Mesothelial cell of epicardium (in vitro differentiated cells): ENCODE results near the gene FUT8. TPM values are rescaled to one million over a fixed set of nuclear protein-coding genes. Genes with fewer than 3 reads are reported as not detected.

ENCODE experiments used
- DNase-seq, 2 experiments: peaks; one replicate each; pipeline ENCODE4 v3.0.0; 2021; ENCODE audit warnings: low spot score in 2 of 2; ENCODE audit not compliant: unreplicated experiment in 2 of 2
- H3K27ac Mint-ChIP-seq: 2 replicates; pipeline ENCODE4 v1.8.0; 2021; ENCODE audit warnings: mixed read lengths
- H3K27me3 Mint-ChIP-seq: 2 replicates; pipeline ENCODE4 v1.8.0; 2021; ENCODE audit warnings: low read depth, mixed read lengths
- H3K36me3 Mint-ChIP-seq: 2 replicates; pipeline ENCODE4 v1.8.0; 2021; ENCODE audit warnings: mixed read lengths
- H3K4me1 Mint-ChIP-seq: 2 replicates; pipeline ENCODE4 v1.8.0; 2021; ENCODE audit warnings: mixed read lengths
- H3K4me3 Mint-ChIP-seq: 2 replicates; pipeline ENCODE4 v1.8.0; 2021; ENCODE audit warnings: mild to moderate bottlenecking, moderate library complexity, mixed read lengths
- H3K9me3 Mint-ChIP-seq: 2 replicates; pipeline ENCODE4 v1.8.0; 2021; ENCODE audit warnings: mixed read lengths
- total RNA-seq: library from RNA; stranded (reverse); gene quantifications from 3 replicates; pipeline ENCODE4 v1.2.1, GENCODE V29; 2021
- TF ChIP-seq, protein P1 (sequence below): fragments of 200-600 bp; sonication (generic); IDR thresholded peaks from one replicate; pipeline ENCODE4 v1.5.0; 2021; ENCODE audit warnings: antibody characterized with exemption; ENCODE audit not compliant: unreplicated experiment

The FUT8 gene
- total RNA-seq, 1 donor from 2014 or later, result 49.4 TPM

DNA sequence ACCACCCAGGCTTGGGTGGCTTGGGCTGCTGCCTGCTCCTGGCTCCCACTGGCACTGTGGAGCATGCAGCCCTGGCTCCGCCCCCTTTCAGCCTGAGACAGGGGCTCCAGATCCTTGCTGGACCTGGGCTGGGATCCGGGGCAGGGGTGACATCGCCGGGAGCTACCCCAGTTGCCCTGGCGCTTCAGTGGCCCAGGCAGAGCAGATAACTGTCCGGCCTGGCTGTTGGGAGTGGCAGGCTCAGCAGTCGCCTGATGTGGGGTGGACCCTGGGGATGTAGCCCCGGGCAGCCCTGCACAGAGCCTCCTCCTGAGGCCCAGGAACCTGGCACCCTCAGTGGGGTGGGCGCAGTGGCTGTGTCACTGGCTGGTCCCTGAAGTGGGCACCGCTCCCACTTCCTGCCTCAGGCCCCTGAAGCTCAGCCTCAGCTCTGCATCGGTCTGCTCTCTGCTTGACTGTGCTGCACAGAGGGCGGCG, 57.9 kb downstream of the FUT8 start:
- H3K27ac Mint-ChIP-seq, result no peak overlapping the region
- no peaks in the 10 kb centered on the region for H3K9me3 Mint-ChIP-seq
- H3K4me1 Mint-ChIP-seq, result peaks cover 32% of the 10 kb centered on the region
- TF ChIP-seq, protein P1, sequence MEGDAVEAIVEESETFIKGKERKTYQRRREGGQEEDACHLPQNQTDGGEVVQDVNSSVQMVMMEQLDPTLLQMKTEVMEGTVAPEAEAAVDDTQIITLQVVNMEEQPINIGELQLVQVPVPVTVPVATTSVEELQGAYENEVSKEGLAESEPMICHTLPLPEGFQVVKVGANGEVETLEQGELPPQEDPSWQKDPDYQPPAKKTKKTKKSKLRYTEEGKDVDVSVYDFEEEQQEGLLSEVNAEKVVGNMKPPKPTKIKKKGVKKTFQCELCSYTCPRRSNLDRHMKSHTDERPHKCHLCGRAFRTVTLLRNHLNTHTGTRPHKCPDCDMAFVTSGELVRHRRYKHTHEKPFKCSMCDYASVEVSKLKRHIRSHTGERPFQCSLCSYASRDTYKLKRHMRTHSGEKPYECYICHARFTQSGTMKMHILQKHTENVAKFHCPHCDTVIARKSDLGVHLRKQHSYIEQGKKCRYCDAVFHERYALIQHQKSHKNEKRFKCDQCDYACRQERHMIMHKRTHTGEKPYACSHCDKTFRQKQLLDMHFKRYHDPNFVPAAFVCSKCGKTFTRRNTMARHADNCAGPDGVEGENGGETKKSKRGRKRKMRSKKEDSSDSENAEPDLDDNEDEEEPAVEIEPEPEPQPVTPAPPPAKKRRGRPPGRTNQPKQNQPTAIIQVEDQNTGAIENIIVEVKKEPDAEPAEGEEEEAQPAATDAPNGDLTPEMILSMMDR, result no peak
- no peaks in the 10 kb centered on the region for H3K27me3 Mint-ChIP-seq
- no peak overlapping the region for H3K4me3 Mint-ChIP-seq
- DNase-seq, result no peak
- peaks cover 5% of the 10 kb centered on the region for H3K36me3 Mint-ChIP-seq

DNA sequence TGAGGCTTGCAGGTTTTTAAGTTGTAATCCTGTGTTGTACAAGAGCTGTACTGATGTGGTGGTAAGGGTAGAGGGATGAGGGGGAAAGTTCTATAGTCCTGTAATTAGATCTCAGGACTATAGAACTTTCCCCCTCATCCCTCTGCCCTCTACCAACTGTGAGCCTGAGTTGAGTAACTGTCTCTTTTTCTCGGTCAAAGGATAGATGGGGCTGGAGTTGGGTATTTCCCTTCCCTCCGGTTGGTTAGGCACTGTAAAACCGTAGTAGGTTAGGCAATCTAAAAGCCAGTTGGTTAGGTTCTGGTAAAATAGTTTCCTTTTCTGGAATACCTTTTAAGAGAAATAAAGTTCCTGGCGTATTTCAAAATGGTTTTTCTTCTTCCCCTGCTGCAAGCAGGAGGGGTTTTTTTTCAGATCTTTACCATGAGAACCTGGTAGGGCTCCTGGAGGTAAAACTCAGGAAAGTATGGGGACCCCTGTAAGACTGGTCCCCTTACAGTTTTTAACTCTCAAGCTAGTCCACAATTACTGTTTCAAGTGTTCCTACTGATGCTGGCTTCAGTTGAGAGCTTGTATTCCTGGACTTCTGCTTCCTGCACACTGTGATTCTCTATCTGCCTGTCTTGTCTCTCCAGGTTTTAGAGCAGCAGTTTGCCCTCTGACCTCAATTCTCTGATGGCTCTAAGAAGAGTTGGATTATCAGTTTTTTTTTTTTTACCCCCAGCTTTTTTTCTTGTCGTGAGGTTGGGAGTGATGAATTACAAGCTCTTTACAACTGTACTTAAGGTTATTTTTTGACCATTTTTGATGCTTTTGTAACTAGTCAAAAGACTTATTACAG, 58.7 kb downstream of the FUT8 start:
- Mint-ChIP-seq H3K36me3 (peaks cover 5% of the 10 kb centered on the region), H3K4me1 (peaks cover 29% of the 10 kb centered on the region), H3K27me3 (peaks cover 1% of the 10 kb centered on the region), H3K4me3 (no peak overlapping the region), H3K27ac (peak overlapping the region; percentile 87), H3K9me3 (no peaks in the 10 kb centered on the region)
- no peak for DNase-seq
- TF ChIP-seq, protein P1, result no peak

DNA sequence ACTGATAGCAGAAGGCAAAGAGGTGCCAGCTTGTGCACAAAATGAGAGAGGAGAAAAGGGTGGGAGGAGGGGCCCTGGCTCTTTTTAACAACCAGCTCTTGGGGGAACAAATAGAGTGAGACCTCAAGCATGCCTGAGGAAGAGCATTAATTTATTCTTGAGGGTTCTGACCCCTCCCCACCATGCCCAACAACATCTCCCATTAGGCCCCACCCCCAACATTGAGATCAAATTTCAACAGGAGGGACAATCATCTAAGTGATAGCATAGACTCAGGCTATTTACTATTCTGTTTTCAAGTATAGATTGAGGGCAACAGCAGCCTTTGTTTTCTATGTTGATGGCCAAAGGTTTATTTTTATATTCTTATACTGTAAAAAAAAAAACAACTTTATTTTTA, 59.7 kb downstream of the FUT8 start:
- DNase-seq, result no peak
- H3K4me1 Mint-ChIP-seq, result peaks cover 29% of the 10 kb centered on the region
- H3K27ac Mint-ChIP-seq, result peak overlapping the region; percentile 87
- peaks cover 5% of the 10 kb centered on the region for H3K36me3 Mint-ChIP-seq
- no peaks in the 10 kb centered on the region for H3K9me3 Mint-ChIP-seq
- H3K27me3 Mint-ChIP-seq, result peaks cover 2% of the 10 kb centered on the region
- no peak overlapping the region for H3K4me3 Mint-ChIP-seq
- TF ChIP-seq, protein P1, result no peak

DNA sequence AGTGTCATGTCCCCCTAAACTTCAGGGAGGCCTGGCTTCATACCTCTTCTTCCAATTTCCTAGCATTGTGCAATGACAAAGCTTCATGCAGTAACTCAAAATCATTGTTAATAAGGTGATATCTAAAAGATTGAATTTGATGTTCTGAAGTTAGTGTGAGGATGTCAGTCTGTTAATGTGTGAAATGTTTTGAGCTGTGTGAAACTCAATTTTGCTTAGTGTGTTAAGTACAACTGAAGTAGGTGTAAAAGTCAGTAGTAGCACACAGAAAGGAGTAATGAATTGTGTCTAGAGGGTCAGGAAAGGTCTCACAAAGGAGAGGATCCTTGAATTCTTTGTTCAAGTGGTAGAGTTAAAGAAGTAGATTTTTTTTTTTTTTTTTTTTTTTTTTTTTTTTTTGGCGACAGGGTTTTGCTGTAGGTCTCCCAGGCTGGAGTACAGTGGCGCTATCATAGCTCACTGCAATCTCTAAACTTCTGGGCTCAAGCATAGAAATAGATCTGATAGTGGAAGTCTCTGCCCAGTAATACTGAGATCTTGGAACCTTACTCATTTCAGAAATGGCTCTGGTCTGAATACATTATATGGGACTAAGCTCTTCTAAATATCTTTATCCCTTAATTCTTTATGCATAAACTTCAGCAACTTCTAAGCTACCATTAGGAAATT, 63.9 kb downstream of the FUT8 start:
- H3K36me3 Mint-ChIP-seq, result peaks cover 2% of the 10 kb centered on the region
- peaks cover 3% of the 10 kb centered on the region for H3K9me3 Mint-ChIP-seq
- TF ChIP-seq, protein P1, result no peak
- peaks cover 31% of the 10 kb centered on the region for H3K4me1 Mint-ChIP-seq
- no peak overlapping the region for H3K27ac Mint-ChIP-seq
- peaks cover 6% of the 10 kb centered on the region for H3K27me3 Mint-ChIP-seq
- H3K4me3 Mint-ChIP-seq, result no peak overlapping the region
- DNase-seq, result no peak

DNA sequence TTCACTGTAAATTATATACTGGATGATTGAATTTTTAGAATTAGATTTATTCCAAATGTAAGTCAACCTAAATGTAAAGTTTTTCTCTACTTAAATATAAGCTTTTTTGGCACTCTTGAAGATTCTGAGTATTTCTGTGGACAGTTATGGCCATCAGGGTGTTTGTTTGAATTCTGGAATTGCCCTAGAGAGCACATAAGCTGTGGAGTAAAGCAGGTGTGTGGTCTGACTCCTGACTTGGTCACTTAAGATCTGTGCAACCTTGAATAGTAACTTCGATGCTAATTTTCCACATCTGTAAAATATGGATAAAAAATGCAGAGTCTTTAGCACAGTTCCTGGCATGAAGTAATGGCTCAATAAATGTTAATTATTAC, 64.4 kb downstream of the FUT8 start:
- Mint-ChIP-seq H3K4me1 (peaks cover 26% of the 10 kb centered on the region), H3K36me3 (peaks cover 2% of the 10 kb centered on the region), H3K27me3 (peaks cover 11% of the 10 kb centered on the region), H3K9me3 (peaks cover 3% of the 10 kb centered on the region), H3K27ac (no peak overlapping the region), H3K4me3 (no peak overlapping the region)
- no peak for DNase-seq
- TF ChIP-seq, protein P1, result no peak
